Measurements from ENCODE around the gene CFDP1. TPM values are rescaled to one million over a fixed set of nuclear protein-coding genes. Genes with fewer than 3 reads are reported as not detected.
A peak's percentile ranks its signal among the peaks of the same experiment; 100 is the strongest.

CFDP1 gene
- total and polyA plus RNA-seq, 2 of the 13 experiments (the other 11 are each of a cell fraction or from before 2014, with no cell fraction given), result 78.6 to 153 TPM

DNA sequence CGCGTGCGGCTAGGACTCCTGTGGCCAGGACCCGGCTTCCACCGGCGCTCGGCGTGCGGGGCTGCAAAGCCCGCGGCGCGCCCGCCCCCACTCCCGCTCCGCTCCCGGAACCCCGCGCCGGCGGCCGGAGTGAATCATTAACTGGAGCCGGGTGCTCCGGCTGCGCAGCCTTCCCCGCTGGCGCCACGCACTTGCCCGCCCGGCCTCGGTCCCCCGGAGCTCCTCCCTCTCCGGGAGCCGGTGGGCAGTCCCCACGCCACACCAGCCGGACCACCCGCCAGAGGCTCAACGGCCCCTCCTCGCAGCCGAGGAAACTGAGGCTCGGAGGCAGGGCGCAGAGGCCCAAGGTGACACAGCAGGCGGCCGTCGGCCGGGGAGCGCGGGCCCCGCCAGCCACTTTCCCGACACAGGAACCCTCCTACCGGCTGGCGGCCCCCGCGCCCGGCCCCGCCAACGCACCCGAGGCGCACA is 182.5 kb downstream of the CFDP1 start (continued):
- no peak; the same call in 1 of the 2 replicates for TF ChIP-seq ZFP90 (CRISPR knock-in tag; IDR thresholded peaks at IDR 0.05; ENCODE audit: borderline replicate concordance)
- no peak; the same call in 1 of the 2 replicates for TF ChIP-seq KLF6 (CRISPR knock-in tag; IDR thresholded peaks at IDR 0.05)
- no peak for TF ChIP-seq JUNB (CRISPR knock-in tag; IDR thresholded peaks at IDR 0.05; ENCODE audit: borderline replicate concordance)
- no peak for TF ChIP-seq ZNF20 (CRISPR knock-in tag; IDR thresholded peaks at IDR 0.05)
- TF ChIP-seq GMEB1 (CRISPR knock-in tag; IDR thresholded peaks at IDR 0.05; ENCODE audit: borderline replicate concordance), result peak; percentile 16; the same call in 1 of the 2 replicates
- no peak for TF ChIP-seq SCMH1 (CRISPR knock-in tag; IDR thresholded peaks at IDR 0.05; ENCODE audit: borderline replicate concordance)
- no peak; the same call in 1 of the 2 replicates for TF ChIP-seq NKX3-1 (CRISPR knock-in tag; IDR thresholded peaks at IDR 0.05)
- TF ChIP-seq, protein P1, sequence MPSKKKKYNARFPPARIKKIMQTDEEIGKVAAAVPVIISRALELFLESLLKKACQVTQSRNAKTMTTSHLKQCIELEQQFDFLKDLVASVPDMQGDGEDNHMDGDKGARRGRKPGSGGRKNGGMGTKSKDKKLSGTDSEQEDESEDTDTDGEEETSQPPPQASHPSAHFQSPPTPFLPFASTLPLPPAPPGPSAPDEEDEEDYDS (CRISPR knock-in tag; IDR thresholded peaks at IDR 0.05), result peak; percentile 17; the same call in 1 of the 2 replicates
- peak; percentile 86; the same call in 1 of the 2 replicates for TF ChIP-seq ZNF44 (CRISPR knock-in tag; IDR thresholded peaks at IDR 0.05)
- TF ChIP-seq, protein P2, sequence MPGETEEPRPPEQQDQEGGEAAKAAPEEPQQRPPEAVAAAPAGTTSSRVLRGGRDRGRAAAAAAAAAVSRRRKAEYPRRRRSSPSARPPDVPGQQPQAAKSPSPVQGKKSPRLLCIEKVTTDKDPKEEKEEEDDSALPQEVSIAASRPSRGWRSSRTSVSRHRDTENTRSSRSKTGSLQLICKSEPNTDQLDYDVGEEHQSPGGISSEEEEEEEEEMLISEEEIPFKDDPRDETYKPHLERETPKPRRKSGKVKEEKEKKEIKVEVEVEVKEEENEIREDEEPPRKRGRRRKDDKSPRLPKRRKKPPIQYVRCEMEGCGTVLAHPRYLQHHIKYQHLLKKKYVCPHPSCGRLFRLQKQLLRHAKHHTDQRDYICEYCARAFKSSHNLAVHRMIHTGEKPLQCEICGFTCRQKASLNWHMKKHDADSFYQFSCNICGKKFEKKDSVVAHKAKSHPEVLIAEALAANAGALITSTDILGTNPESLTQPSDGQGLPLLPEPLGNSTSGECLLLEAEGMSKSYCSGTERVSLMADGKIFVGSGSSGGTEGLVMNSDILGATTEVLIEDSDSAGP (CRISPR knock-in tag; IDR thresholded peaks at IDR 0.05; ENCODE audit: borderline replicate concordance), result peak; percentile 81; the same call in 1 of the 2 replicates
- TF ChIP-seq ZSCAN20 (CRISPR knock-in tag; IDR thresholded peaks at IDR 0.05; ENCODE audit: borderline replicate concordance), result no peak; the same call in 1 of the 2 replicates
- TF ChIP-seq CCDC6 (CRISPR knock-in tag; IDR thresholded peaks at IDR 0.05), result no peak
- TF ChIP-seq HDAC2 (CRISPR knock-in tag; IDR thresholded peaks at IDR 0.05), result peak; percentile 11; the same call in 1 of the 2 replicates
- peak; percentile 39; the same call in 1 of the 2 replicates for TF ChIP-seq MTA1 (CRISPR knock-in tag; IDR thresholded peaks at IDR 0.05; ENCODE audit: borderline replicate concordance)
- TF ChIP-seq, protein P3, sequence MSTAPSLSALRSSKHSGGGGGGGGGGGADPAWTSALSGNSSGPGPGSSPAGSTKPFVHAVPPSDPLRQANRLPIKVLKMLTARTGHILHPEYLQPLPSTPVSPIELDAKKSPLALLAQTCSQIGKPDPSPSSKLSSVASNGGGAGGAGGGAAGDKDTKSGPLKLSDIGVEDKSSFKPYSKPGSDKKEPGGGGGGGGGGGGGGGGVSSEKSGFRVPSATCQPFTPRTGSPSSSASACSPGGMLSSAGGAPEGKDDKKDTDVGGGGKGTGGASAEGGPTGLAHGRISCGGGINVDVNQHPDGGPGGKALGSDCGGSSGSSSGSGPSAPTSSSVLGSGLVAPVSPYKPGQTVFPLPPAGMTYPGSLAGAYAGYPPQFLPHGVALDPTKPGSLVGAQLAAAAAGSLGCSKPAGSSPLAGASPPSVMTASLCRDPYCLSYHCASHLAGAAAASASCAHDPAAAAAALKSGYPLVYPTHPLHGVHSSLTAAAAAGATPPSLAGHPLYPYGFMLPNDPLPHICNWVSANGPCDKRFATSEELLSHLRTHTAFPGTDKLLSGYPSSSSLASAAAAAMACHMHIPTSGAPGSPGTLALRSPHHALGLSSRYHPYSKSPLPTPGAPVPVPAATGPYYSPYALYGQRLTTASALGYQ (CRISPR knock-in tag; IDR thresholded peaks at IDR 0.05), result peak; percentile 50
- TF ChIP-seq BCL6 (CRISPR knock-in tag; IDR thresholded peaks at IDR 0.05), result no peak
- no peak for TF ChIP-seq MZF1 (CRISPR knock-in tag; IDR thresholded peaks at IDR 0.05; ENCODE audit: borderline replicate concordance)
- TF ChIP-seq ZNF678 (CRISPR knock-in tag; IDR thresholded peaks at IDR 0.05), result peak; percentile 18; the same call in 1 of the 2 replicates
- TF ChIP-seq, protein P4, sequence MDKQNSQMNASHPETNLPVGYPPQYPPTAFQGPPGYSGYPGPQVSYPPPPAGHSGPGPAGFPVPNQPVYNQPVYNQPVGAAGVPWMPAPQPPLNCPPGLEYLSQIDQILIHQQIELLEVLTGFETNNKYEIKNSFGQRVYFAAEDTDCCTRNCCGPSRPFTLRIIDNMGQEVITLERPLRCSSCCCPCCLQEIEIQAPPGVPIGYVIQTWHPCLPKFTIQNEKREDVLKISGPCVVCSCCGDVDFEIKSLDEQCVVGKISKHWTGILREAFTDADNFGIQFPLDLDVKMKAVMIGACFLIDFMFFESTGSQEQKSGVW (CRISPR knock-in tag; IDR thresholded peaks at IDR 0.05; ENCODE audit: borderline replicate concordance), result no peak; the same call in 1 of the 2 replicates
- no peak for TF ChIP-seq ELF4 (CRISPR knock-in tag; IDR thresholded peaks at IDR 0.05; ENCODE audit: borderline replicate concordance)
- TF ChIP-seq, protein P5, sequence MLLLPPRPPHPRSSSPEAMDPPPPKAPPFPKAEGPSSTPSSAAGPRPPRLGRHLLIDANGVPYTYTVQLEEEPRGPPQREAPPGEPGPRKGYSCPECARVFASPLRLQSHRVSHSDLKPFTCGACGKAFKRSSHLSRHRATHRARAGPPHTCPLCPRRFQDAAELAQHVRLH (CRISPR knock-in tag; IDR thresholded peaks at IDR 0.05; ENCODE audit: borderline replicate concordance, low read depth), result no peak
- no peak for TF ChIP-seq CHD4 (IDR thresholded peaks at IDR 0.05; ENCODE audit: borderline replicate concordance, low read length)

Measured in HepG2 (cell line).